ENCODE results near the gene OTOL1. TPM values are rescaled to one million over a fixed set of nuclear protein-coding genes. Genes with fewer than 3 reads are reported as not detected.

OTOL1 gene
- total RNA-seq, 2 experiments from 2014 or later: not detected

GRCh38 chr3:161545824-161546223 lies 49.2 kb downstream of the OTOL1 start:
- DNase-seq (ENCODE audit: low spot score): no peak
- Histone ChIP-seq H2AFZ (ENCODE audit: low read length) (no peak overlapping the region), H3K4me2 (ENCODE audit: low read length) (no peak overlapping the region), H3K9me3 (ENCODE audit: low read length) (no peaks in the 10 kb centered on the region), H4K20me1 (ENCODE audit: insufficient read depth, low read length) (no peaks in the 10 kb centered on the region), H3K27ac (ENCODE audit: low read depth, low read length, poor library complexity, severe bottlenecking) (no peak overlapping the region), H3K9me2 (ENCODE audit: insufficient read depth, low read length) (no peaks in the 10 kb centered on the region), H3K79me2 (ENCODE audit: insufficient read depth, low read depth, low read length) (no peaks in the 10 kb centered on the region), H3K4me3 (ENCODE audit: low read depth, low read length, poor library complexity, severe bottlenecking) (no peak overlapping the region), H3K4me1 (ENCODE audit: insufficient read depth, low read length, poor library complexity, severe bottlenecking) (no peaks in the 10 kb centered on the region), H3K36me3 (ENCODE audit: insufficient read depth, low read length) (no peaks in the 10 kb centered on the region)
- CTCF ChIA-PET (ENCODE audit: unreplicated experiment): no interaction called here
- POLR2A ChIA-PET: no interaction called here
- TF ChIP-seq, protein P1, sequence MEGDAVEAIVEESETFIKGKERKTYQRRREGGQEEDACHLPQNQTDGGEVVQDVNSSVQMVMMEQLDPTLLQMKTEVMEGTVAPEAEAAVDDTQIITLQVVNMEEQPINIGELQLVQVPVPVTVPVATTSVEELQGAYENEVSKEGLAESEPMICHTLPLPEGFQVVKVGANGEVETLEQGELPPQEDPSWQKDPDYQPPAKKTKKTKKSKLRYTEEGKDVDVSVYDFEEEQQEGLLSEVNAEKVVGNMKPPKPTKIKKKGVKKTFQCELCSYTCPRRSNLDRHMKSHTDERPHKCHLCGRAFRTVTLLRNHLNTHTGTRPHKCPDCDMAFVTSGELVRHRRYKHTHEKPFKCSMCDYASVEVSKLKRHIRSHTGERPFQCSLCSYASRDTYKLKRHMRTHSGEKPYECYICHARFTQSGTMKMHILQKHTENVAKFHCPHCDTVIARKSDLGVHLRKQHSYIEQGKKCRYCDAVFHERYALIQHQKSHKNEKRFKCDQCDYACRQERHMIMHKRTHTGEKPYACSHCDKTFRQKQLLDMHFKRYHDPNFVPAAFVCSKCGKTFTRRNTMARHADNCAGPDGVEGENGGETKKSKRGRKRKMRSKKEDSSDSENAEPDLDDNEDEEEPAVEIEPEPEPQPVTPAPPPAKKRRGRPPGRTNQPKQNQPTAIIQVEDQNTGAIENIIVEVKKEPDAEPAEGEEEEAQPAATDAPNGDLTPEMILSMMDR (conservative IDR thresholded peaks at IDR 0.05; ENCODE audit: low read length): no peak
- TF ChIP-seq EZH2phosphoT487 (IDR thresholded peaks at IDR 0.05; ENCODE audit: borderline replicate concordance, low read depth, low read length): no peak
- BruUV-seq (replicated peaks): no TSS peak
- intact Hi-C loops (cut with micrococcal nuclease; ENCODE audit: unreplicated experiment): no loop called here

GRCh38 chr3:161548301-161548700 lies 51.7 kb downstream of the OTOL1 start:
- H3K79me2 ChIP-seq (ENCODE audit: insufficient read depth, low read depth, low read length): no peaks in the 10 kb centered on the region
- no peak overlapping the region for H3K4me2 ChIP-seq (ENCODE audit: low read length)
- POLR2A ChIA-PET: interaction anchor here (0.7 to 1.2 kb wide), 2 partner anchors 9 to 474 kb away, joined by 3 read pairs; no protein-coding TSS in a partner anchor
- H3K9me2 ChIP-seq (ENCODE audit: insufficient read depth, low read length): no peaks in the 10 kb centered on the region
- no peak for DNase-seq (ENCODE audit: low spot score)
- H2AFZ ChIP-seq (ENCODE audit: low read length): no peak overlapping the region
- CTCF ChIA-PET (ENCODE audit: unreplicated experiment): no interaction called here
- intact Hi-C loops (cut with micrococcal nuclease; ENCODE audit: unreplicated experiment): no loop called here
- H4K20me1 ChIP-seq (ENCODE audit: insufficient read depth, low read length): no peaks in the 10 kb centered on the region
- H3K36me3 ChIP-seq (ENCODE audit: insufficient read depth, low read length): no peaks in the 10 kb centered on the region
- no peaks in the 10 kb centered on the region for H3K4me1 ChIP-seq (ENCODE audit: insufficient read depth, low read length, poor library complexity, severe bottlenecking)
- no peak for TF ChIP-seq EZH2phosphoT487 (IDR thresholded peaks at IDR 0.05; ENCODE audit: borderline replicate concordance, low read depth, low read length)
- TF ChIP-seq, protein P1 (conservative IDR thresholded peaks at IDR 0.05; ENCODE audit: low read length): no peak
- no peaks in the 10 kb centered on the region for H3K9me3 ChIP-seq (ENCODE audit: low read length)
- BruUV-seq (replicated peaks): no TSS peak
- no peak overlapping the region for H3K27ac ChIP-seq (ENCODE audit: low read depth, low read length, poor library complexity, severe bottlenecking)
- no peak overlapping the region for H3K4me3 ChIP-seq (ENCODE audit: low read depth, low read length, poor library complexity, severe bottlenecking)

DNA sequence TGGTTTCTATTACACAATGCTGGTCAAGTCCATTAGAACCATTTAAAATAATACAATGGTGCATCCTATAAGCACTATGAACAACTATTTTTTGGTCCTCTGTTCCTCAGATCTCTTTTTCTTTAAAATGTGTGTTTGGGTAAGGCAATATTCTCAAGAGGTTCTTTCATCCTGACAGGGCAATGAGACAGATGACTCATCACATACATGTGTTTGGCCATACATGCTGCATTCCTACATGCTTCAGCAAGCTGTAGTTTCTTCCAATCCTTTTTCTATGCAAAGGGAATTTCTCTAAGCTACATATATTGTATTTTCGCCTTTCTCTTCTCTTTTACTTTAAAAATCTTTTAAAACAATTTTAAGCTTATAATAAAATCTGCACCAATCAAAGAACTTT lies 52.7 kb downstream of the OTOL1 start:
- H3K4me1 ChIP-seq (ENCODE audit: insufficient read depth, low read length, poor library complexity, severe bottlenecking): no peaks in the 10 kb centered on the region
- no peak overlapping the region for H3K4me3 ChIP-seq (ENCODE audit: low read depth, low read length, poor library complexity, severe bottlenecking)
- no peak overlapping the region for H2AFZ ChIP-seq (ENCODE audit: low read length)
- H3K9me3 ChIP-seq (ENCODE audit: low read length): no peaks in the 10 kb centered on the region
- H3K36me3 ChIP-seq (ENCODE audit: insufficient read depth, low read length): no peaks in the 10 kb centered on the region
- intact Hi-C loops (cut with micrococcal nuclease; ENCODE audit: unreplicated experiment): no loop called here
- H3K9me2 ChIP-seq (ENCODE audit: insufficient read depth, low read length): no peaks in the 10 kb centered on the region
- ChIA-PET POLR2A (interaction anchor here (1.2 kb wide), 1 partner anchor 8 kb away, joined by 3 read pairs; no protein-coding TSS in a partner anchor), CTCF (ENCODE audit: unreplicated experiment) (no interaction called here)
- no peaks in the 10 kb centered on the region for H4K20me1 ChIP-seq (ENCODE audit: insufficient read depth, low read length)
- BruUV-seq (replicated peaks): no TSS peak
- DNase-seq (ENCODE audit: low spot score): no peak
- no peak overlapping the region for H3K27ac ChIP-seq (ENCODE audit: low read depth, low read length, poor library complexity, severe bottlenecking)
- TF ChIP-seq EZH2phosphoT487 (IDR thresholded peaks at IDR 0.05; ENCODE audit: borderline replicate concordance, low read depth, low read length): no peak
- TF ChIP-seq, protein P1 (conservative IDR thresholded peaks at IDR 0.05; ENCODE audit: low read length): no peak
- no peaks in the 10 kb centered on the region for H3K79me2 ChIP-seq (ENCODE audit: insufficient read depth, low read depth, low read length)
- no peak overlapping the region for H3K4me2 ChIP-seq (ENCODE audit: low read length)

All from OCI-LY7 (cell line).